Measurements from ENCODE around the gene TOX3. TPM values are rescaled to one million over a fixed set of nuclear protein-coding genes. Genes with fewer than 3 reads are reported as not detected.

The TOX3 gene
- total and polyA plus RNA-seq, 2 experiments from 2014 or later, result 9.8 to 15.6 TPM

DNA sequence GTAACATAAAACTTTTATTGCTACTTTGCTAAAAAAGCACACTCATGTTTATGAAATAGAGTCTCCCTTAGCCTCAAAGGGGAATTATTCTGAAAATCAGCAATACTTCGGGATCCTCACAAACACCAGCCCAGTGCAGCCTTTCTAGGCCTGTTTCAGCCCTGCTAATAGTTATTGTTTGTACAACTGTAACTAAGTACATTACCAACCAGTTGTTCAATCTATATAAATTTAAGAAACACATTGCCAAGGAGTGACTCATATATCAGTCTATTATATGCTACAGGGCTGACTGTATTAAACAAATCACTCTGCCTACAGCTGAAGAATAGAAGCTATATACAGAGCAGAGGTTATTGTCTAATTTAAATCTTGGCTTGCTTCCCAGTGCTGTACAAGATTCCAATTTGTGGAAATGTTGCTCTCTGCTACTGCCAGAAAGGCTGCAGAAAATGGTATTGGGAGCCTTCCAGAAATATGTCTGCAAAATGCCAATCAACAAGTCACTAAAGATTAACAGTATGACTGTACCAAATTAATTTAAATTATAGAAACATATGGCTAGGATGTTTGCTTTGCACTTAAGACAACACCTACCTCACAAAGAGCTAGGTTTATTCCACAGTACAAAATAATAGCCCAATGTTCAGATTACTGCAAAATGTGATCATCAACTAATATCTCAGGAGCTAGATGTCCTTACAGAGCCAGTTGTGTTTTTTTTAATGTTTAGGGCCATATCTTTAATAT, 49.7 kb downstream of the TOX3 start (continued):
- TF ChIP-seq, protein P1, sequence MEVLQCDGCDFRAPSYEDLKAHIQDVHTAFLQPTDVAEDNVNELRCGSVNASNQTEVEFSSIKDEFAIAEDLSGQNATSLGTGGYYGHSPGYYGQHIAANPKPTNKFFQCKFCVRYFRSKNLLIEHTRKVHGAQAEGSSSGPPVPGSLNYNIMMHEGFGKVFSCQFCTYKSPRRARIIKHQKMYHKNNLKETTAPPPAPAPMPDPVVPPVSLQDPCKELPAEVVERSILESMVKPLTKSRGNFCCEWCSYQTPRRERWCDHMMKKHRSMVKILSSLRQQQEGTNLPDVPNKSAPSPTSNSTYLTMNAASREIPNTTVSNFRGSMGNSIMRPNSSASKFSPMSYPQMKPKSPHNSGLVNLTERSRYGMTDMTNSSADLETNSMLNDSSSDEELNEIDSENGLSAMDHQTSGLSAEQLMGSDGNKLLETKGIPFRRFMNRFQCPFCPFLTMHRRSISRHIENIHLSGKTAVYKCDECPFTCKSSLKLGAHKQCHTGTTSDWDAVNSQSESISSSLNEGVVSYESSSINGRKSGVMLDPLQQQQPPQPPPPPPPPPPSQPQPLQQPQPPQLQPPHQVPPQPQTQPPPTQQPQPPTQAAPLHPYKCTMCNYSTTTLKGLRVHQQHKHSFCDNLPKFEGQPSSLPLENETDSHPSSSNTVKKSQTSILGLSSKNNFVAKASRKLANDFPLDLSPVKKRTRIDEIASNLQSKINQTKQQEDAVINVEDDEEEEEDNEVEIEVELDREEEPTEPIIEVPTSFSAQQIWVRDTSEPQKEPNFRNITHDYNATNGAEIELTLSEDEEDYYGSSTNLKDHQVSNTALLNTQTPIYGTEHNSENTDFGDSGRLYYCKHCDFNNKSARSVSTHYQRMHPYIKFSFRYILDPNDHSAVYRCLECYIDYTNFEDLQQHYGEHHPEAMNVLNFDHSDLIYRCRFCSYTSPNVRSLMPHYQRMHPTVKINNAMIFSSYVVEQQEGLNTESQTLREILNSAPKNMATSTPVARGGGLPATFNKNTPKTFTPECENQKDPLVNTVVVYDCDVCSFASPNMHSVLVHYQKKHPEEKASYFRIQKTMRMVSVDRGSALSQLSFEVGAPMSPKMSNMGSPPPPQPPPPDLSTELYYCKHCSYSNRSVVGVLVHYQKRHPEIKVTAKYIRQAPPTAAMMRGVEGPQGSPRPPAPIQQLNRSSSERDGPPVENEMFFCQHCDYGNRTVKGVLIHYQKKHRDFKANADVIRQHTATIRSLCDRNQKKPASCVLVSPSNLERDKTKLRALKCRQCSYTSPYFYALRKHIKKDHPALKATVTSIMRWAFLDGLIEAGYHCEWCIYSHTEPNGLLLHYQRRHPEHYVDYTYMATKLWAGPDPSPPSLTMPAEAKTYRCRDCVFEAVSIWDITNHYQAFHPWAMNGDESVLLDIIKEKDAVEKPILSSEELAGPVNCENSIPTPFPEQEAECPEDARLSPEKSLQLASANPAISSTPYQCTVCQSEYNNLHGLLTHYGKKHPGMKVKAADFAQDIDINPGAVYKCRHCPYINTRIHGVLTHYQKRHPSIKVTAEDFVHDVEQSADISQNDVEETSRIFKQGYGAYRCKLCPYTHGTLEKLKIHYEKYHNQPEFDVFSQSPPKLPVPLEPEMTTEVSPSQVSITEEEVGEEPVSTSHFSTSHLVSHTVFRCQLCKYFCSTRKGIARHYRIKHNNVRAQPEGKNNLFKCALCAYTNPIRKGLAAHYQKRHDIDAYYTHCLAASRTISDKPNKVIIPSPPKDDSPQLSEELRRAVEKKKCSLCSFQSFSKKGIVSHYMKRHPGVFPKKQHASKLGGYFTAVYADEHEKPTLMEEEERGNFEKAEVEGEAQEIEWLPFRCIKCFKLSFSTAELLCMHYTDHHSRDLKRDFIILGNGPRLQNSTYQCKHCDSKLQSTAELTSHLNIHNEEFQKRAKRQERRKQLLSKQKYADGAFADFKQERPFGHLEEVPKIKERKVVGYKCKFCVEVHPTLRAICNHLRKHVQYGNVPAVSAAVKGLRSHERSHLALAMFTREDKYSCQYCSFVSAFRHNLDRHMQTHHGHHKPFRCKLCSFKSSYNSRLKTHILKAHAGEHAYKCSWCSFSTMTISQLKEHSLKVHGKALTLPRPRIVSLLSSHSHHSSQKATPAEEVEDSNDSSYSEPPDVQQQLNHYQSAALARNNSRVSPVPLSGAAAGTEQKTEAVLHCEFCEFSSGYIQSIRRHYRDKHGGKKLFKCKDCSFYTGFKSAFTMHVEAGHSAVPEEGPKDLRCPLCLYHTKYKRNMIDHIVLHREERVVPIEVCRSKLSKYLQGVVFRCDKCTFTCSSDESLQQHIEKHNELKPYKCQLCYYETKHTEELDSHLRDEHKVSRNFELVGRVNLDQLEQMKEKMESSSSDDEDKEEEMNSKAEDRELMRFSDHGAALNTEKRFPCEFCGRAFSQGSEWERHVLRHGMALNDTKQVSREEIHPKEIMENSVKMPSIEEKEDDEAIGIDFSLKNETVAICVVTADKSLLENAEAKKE (CRISPR knock-in tag; IDR thresholded peaks at IDR 0.05), result no peak
- TF ChIP-seq, protein P2, sequence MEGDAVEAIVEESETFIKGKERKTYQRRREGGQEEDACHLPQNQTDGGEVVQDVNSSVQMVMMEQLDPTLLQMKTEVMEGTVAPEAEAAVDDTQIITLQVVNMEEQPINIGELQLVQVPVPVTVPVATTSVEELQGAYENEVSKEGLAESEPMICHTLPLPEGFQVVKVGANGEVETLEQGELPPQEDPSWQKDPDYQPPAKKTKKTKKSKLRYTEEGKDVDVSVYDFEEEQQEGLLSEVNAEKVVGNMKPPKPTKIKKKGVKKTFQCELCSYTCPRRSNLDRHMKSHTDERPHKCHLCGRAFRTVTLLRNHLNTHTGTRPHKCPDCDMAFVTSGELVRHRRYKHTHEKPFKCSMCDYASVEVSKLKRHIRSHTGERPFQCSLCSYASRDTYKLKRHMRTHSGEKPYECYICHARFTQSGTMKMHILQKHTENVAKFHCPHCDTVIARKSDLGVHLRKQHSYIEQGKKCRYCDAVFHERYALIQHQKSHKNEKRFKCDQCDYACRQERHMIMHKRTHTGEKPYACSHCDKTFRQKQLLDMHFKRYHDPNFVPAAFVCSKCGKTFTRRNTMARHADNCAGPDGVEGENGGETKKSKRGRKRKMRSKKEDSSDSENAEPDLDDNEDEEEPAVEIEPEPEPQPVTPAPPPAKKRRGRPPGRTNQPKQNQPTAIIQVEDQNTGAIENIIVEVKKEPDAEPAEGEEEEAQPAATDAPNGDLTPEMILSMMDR (conservative IDR thresholded peaks at IDR 0.05; ENCODE audit: low read depth in 2 of 2), result no peak
- TF ChIP-seq EZH2 (IDR thresholded peaks at IDR 0.05; ENCODE audit: low read depth, unreplicated experiment) (no peak), STAT1 (IDR thresholded peaks at IDR 0.05; ENCODE audit: unreplicated experiment) (no peak), EZH2phosphoT487 (IDR thresholded peaks at IDR 0.05; ENCODE audit: unreplicated experiment) (no peak)
